GM18502 (cell line): ENCODE data around the gene PTPRN2.
"Not testable (repeated sequence)": the region's sequence is repeated elsewhere in the genome, so short reads cannot be mapped to it uniquely, and the experiment has no call there.

Experiments
- ATAC-seq: cut with Tn5 transposase; IDR thresholded peaks from one replicate; pipeline ENCODE4 v1.9.1; 2021; ENCODE audit warnings: mild to moderate bottlenecking; ENCODE audit not compliant: unreplicated experiment, poor library complexity

PTPRN2 gene

DNA sequence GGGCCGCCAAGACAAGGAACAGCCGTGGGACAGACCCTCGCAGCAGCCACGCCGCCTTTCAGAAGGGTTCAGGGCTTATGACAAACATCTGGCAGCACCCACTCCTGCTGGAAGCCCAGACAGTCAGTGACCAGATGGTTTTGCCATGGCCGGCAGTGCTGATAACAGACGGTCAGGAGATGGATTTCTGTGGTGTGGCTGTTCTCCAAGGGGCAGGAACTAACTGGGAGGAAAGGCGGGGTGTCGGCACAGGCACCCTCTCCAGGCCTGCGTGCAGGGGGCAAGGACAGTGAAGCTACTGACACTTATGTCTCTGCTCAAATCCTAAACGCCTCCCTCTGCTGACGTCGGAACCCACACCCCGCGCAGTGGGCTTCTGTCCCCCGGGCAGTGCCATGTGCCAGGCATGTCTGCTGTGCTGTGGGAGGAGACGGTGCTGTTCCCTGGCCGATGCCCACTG, 834.8 kb downstream of the PTPRN2 start:
- no peak for ATAC-seq

DNA sequence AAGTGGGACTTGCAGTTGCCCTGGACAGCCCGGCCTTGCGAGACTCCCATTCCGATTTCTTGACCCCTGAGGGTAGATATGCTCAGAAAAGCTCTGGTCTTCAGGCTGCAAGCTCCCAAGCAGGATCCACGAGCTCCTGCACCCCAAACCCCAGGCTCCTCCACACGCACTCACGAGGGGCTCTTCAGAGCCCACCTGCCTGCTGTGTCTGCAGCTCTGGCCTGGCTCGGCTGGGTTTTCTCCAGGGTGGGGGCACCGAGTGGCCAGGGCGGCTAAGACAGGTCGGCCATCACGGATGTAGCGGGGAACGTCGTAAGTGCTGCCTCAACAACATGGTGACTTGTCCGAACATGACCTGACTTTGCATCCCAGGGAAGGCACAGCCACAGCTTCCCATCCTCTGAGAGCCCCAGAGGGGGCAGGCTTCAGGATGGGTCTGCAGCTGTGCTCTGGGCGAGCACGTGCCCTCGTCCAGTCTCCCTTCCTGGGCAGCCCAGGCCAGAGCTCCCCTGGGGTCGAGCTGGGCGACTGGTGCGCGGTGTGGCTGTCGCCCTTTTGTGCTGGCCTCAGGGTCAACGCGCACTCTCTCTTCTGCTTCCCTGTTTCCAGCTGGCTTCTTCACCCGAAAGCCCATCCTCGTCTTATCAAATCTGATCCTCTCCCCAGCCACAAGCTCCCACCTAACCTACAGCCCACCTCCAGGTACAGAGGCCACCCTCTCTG, 835.5 kb downstream of the PTPRN2 start:
- no peak for ATAC-seq

DNA sequence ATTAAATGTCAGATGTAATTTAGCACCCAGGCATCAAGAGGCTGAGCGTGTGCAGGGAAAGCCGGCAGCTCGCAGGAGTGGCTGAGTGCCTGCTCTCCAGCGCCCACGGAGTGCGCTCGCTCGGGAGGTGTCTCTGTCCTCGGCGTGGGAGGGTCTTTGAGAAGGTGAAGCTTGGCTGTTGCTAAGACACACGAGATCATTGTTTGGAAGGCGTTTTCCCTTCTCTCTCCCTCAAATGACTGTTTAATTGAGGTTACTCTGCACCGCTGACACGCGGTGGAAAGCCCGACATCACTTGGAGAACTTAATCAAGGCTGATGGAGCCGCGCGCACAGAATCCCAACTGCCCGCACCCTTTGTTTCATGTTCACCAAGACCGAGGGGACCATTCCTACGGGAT, 836.2 kb downstream of the PTPRN2 start:
- no peak for ATAC-seq

DNA sequence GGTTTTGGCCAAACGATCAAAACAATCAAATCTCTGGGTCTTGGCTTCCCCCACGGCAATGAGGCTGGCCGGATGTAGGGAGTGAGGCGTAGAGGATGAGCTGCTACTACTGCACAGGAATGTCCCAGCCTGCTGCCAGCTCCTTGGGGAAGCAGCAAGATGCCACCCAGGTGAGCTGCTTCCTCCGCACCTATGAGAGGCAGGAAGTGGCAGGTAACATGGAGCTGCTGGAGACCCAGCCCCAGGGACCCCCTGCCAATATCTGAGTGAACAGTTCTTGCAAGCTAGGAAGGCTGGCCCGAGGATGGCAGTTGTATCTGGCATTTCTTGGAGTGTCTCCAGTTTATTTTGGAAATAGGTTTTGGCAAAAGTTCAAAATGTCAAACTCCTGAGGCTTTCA, 837.3 kb downstream of the PTPRN2 start:
- no peak for ATAC-seq

DNA sequence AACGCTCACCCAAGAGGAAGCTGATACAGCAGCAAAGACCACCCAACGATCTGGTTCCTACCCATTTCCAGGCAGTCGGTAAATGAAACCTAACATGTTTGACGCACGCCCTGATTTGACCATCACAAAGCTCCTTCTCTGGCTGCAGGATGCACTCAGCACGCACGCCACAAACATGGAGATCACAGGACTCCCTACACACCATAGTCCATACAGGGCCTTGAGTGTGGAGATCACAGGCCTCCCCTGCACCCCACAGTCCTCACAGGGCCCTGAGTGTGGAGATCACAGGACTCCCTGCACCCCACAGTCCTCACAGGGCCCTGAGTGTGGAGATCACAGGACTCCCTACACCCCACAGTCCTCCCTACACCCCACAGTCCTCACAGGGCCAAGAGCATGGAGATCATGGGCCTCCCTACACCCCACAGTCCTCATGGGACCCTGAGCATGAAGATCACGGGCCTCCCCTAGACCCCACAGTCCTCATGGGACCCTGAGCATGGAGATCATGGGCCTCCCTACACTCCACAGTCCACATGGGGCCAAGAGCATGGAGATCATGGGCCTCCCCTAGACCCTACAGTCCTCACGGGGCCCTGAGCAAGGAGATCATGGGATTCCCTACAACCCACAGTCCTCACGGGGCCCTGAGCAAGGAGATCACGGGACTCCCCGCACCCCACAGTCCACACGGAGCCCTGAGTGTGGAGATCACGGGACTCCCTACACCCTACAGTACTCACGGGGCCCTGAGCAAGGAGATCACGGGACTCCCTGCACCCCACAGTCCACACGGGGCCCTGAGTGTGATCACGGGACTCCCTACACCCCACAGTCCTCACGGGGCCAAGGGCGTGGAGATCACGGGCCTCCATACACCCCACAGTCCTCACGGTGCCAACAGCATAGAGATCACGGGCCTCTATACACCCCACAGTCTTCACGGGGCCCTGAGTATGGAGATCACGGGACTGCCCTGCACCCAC, 841.6 kb downstream of the PTPRN2 start:
- no peak for ATAC-seq

DNA sequence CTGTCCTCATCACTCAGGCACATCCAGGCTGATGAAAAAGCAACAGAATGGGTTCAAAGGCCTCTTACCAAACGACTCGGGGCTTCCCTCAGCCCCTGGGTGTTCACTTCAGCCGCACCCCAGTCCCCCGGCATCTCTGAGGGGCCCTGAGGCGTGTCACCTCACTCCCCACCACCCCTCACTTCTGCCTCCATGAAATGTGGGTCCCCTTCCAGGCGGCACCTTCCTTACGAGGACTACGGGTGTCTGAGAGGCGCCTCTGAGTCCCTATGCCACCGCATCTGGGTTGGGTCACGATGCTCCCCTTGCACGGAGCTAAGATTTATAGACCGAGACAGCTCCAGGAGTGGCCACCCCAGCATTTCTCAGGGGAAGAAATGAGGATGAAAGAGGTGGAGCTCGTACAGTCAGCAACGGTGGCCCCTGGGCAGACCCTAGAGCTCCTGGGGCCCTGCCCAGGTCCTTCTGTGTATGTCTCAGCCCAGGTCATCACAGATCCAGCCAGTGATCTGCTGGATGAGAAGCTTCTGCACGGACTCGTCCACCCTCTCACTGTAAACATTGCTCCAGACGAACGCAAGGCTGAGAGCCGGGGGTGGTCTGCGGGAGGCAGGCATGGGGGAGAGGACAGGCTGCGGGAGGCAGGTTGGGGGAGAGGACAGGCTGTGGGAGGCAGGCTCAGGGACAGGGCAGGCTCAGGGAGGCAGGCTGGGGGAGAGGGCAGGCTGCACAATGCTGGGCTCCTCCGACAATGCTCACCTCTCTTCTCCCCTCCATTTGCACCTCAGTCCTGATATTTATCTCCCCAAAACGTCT, 842.6 kb downstream of the PTPRN2 start:
- no peak for ATAC-seq

DNA sequence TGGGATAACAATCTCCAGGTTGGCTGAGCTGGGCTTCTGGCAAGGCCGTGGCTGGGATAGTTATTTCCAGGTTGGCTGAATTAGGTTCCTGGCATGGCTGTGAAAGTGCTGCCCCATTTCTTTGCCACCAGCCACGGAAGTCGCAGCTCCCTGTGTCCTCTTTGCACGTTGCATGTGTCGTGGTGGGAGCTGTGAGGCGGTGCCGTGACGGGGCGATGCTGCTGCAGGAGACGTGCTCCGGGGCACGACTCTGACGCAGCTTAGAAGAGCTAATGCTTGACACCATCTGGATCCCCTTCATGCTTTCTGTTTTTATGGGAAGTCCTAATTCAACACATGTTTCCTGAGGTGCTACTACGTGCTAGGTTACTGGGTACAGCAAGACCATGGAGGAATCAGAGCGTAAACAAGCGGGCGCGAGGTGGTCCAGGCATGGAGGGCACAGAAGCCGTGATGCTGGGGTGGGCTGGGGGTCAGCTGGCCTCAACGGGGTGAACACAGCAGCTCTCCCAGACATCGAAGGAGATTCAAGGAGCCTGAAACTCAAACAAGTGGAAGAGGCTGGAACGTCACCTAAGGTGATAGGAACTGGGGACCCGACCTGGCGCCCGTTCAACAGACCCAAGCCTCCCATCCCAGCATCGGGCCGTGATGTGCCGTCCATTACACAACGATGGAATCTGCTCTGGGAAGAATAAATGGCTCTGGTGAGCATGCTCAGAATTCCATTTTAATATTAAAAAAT, 843.7 kb downstream of the PTPRN2 start:
- no peak for ATAC-seq

DNA sequence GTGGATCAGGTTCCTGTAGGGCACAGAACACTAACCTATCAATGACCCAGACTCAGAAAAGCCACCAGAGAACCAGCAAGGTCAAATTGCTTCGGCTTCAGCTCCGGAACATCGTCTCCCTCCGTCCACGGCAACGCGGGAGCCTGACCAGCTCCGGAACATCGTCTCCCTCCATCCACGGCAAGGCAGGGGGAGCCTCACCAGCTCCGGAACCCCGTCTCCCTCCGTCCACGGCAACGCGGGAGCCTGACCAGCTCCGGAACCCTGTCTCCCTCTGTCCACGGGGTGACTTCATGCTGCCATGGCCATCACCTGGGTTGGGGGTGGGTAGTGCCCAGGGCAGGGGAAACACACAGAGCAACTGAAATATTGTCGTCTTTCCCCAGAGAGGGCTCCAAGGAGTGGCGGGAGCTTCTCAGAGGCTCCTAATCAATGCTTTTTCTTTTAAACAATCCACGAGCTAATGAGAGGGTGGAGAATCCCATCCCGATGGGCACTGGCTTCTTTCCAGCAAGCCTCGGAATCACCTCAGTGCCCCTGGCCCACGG, 847.3 kb downstream of the PTPRN2 start:
- no peak for ATAC-seq

DNA sequence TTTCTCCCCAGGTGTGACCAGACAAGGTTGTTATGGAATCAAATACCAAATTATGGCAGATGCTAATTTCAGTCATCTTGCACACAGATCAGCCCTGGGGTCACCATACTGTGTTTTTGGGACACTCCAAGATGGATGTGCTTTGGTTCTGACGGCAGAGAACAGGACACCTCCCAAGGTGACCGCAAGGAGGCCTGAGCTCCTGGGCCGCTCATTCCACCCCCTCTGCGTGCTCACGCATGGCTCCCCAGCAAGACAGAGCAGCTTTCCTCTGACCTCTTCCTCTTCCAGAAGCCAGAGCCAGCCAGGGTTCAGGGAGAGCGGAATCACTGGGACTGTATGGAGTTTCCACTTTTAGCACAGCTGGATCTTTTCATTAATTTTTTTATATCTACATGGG, 848.0 kb downstream of the PTPRN2 start:
- no peak for ATAC-seq

DNA sequence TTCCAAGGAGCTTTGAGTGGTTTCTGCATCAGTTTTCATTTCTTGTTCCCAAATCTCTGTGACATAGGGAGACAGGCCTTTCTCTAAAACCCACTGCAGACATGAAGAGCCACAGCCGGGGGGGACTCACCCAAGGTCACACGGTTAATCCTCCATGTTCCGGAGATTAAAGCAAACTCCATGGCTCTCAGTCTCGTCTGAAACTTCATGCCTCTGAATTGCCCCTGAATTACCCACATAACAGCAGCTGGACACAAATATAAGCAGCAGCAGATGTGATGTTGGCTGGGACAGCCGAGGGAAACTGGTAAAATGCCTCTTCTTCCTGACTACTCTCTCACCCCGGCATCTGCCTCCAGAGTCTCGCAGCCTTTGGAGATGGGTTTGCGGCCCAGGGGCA, 848.6 kb downstream of the PTPRN2 start:
- no peak for ATAC-seq

DNA sequence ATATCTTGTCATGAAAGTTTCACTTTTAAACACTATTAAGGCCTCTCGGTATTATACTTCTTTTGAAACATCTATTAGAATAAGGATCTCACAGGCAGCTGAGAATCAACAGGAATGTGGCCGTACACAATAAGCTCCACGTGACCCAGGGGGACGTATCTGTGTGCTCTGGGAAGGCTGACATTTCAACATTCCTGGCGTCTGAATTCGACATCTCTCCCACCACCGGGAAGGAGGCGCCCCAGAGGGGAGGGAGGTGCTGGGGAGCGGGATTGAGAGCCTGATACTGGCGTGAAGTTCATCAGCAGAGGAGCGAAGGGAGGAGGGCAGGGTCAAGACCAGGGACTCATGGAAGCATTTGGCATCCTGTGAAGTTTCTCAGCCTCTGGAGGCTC, 849.6 kb downstream of the PTPRN2 start:
- no peak for ATAC-seq

DNA sequence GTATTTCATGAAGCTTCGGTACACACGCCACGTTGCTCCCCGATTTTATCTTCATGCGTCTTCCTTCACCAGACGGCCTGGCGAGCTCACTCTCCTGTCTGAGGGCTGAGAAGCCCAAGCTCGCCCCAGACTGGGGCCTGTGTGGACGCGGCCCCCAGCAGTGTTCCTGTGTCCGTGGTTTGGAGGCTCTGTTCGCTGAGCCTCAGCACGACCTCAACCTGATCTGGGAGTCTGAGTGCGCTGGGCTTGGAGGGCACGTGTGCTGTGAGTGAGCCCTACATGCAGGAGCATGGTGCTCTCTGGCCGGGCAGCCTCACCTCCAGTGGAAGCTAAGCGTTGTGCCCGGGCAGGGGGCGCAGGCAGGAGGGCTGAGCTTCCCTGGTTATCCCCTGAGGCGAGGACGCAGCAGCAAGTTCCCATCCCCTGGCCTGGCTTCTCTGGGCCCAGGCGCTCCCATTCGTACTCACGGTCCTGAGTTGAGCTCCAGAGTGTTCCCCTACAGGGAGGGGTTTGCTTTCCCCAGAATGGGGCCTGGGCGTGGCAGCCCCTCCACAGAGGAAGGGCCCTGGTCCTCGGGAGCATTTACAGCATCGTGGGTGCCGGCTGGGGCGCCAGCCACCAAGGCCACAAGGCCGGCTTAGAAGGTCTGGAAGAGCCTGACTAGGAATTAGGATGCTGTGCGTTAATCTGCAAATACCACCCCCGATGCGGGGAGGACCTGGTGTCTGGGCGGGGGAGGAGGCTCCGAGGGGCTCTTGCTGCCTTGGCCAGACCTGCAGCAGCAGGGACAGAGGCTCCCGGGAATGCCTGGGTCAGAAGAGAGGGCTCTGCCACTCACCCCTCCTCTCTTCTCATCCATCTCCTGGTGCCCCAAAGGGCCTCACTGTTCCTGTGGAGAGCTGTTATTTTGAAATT, 850.2 kb downstream of the PTPRN2 start:
- ATAC-seq: no peak

DNA sequence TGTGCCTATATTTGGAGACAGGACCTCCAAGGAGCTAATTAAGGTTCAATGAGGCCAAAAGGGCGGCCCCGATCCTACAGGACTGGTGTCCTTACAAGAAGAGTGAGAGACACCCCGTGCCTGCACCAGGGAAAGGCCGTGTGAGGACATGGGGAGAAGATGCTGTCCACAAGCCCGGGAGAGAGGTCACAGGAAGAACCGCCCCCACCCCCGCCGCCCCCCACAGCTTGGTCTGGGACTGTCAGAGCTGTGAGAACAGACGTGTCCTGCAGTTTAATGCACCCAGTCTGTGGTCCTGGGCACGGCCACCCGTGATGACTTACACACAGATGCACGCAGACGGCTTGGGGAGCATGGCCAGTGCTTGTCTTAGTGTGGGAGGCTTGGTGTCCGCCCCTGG, 851.3 kb downstream of the PTPRN2 start:
- ATAC-seq: no peak

DNA sequence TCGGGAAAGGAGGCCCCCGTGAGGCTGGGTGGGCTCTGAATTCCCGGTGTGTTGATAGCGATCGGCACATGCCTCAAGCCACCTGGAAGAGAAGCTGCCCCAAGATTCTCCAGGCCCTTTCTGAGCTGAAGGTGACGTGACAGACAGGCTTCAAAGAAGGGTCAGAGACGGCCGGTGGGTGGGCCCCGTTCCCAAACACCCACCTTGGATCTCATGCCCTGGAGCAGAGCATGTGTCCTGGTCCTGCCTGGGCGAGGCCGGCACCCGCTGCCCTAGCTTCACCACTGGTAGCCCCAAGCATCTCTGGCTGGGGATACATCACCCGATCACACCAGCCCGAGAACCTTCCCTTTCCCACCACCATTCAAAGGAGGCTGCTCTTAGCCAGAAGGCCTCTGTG, 851.8 kb downstream of the PTPRN2 start:
- no peak for ATAC-seq

DNA sequence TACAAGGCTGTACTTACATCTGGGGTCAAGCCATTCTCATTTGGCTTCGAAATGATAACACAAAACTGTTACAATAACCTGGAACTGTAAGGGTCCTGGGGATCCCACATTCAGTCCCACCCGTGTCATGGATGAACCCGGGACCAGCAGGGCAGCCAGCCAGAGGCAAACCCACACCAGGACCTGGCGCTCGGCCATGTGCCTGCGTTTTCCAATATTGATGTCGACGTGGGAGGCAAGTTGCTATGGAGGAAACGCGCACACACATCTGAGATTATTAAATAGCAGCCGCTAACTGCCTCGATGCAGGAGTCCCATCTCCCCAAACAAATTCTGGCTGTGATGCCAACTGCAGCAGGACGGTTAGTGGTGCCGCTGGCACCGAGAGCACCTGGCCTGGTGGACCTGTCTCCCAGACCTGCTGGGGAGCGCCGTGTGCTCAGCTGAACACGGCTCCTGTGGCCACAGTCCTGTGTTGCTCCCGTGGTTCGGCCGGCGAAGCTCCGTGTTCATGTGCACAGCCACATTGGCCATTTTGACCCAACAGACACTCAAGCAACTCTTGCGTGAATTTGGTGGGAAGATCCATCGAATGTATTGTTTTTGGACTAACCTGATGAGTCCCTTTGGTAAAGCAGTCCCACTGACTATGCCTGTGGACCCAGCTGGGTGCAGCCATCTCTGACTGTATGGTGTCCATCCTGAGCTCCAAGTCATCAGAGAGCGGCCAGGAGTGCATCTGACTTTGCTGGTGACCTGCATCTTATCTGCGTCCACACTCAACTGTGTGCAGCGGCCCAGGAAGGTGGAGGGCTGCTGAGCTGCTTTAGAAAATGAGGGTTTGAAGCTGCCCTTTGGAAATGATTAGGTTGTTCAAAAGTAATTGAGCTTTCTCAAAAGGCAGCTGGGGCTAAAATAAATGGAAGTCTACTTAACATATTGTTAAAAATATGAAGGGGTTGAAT, 852.7 kb downstream of the PTPRN2 start:
- ATAC-seq: no peak

DNA sequence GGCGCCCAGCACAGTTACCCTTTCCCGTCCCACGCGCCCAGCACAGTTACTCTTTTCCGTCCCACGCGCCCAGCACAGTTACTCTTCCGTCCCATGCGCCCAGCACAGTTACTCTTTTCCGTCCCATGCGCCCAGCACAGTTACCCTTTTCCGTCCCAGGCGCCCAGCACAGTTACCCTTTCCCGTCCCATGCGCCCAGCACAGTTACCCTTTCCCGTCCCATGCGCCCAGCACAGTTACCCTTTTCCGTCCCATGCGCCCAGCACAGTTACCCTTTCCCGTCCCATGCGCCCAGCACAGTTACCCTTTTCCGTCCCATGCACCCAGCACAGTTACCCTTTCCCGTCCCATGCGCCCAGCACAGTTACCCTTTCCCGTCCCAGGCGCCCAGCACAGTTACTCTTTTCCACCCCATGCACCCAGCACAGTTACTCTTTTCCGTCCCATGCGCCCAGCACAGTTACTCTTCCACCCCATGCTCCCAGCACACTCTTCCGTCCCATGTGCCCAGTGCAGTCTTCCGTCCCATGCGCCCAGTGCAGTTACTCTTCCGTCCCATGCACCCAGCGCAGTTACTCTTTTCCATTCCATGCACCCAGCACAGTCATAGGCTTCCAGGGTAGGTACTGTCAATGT, 853.7 kb downstream of the PTPRN2 start:
- ATAC-seq: not testable (repeated sequence)

DNA sequence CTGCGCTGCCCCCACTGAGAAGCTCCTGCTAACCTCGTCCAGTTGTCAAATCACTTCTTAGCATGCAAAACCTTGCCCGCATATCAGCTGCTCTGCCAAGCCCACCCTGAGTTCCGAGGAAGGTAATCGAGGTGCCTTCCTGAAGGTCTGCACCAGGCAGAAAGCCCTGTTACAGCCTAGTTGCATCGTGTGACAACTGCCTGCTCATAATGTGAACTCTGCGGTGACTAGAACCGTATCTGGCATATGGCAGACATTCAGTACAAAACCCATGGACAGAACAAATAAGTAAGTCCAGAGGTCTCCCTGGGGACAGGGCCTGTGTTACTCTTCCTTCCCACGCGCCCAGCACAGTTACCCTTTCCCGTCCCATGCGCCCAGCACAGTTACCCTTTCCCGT, 856.5 kb downstream of the PTPRN2 start:
- ATAC-seq: no peak
